H9 (cell line): ENCODE measurements around the gene WIPI1. TPM values are rescaled to one million over a fixed set of nuclear protein-coding genes. Genes with fewer than 3 reads are reported as not detected.

Experiments
- DNase-seq: peaks from one replicate; pipeline ENCODE4 v3.0.0-alpha.2; 2017
- H2AFZ ChIP-seq: one replicate; pipeline ENCODE4 v1.6.1; 2013; ENCODE audit warnings: mild to moderate bottlenecking, low read length, control low read depth, moderate library complexity
- H2AK5ac ChIP-seq: 2 replicates; pipeline ENCODE4 v1.6.1; 2013; ENCODE audit warnings: low read length, control low read depth, mixed read lengths; ENCODE audit not compliant: insufficient read length
- H2BK120ac ChIP-seq: one replicate; pipeline ENCODE4 v1.6.1; 2013; ENCODE audit warnings: low read depth, mild to moderate bottlenecking, low read length, control low read depth, inconsistent platforms; ENCODE audit not compliant: poor library complexity, severe bottlenecking
- H2BK12ac ChIP-seq: 2 replicates; pipeline ENCODE4 v1.6.1; 2013; ENCODE audit warnings: low read length, control low read depth, mixed read lengths, low read depth; ENCODE audit not compliant: insufficient read length
- H2BK15ac ChIP-seq: 2 replicates; pipeline ENCODE4 v1.6.1; 2013; ENCODE audit warnings: low read depth, low read length, control low read depth
- H2BK20ac ChIP-seq: one replicate; pipeline ENCODE4 v1.6.1; 2013; ENCODE audit warnings: low read depth, mild to moderate bottlenecking, low read length, control low read depth, inconsistent platforms; ENCODE audit not compliant: poor library complexity, severe bottlenecking
- H2BK5ac ChIP-seq: 2 replicates; pipeline ENCODE4 v1.6.1; 2013; ENCODE audit warnings: low read length, control low read depth, mixed read lengths; ENCODE audit not compliant: insufficient read length
- H3K14ac ChIP-seq: 2 replicates; pipeline ENCODE4 v1.6.1; 2013; ENCODE audit warnings: low read length, control low read depth; ENCODE audit not compliant: insufficient read depth
- H3K18ac ChIP-seq: 2 replicates; pipeline ENCODE4 v1.6.1; 2013; ENCODE audit warnings: low read depth, mild to moderate bottlenecking, mixed read lengths, low read length, control low read depth; ENCODE audit not compliant: insufficient read length
- H3K23ac ChIP-seq: 2 replicates; pipeline ENCODE4 v1.6.1; 2013; ENCODE audit warnings: low read length, control low read depth, mixed read lengths, low read depth; ENCODE audit not compliant: insufficient read length
- H3K23me2 ChIP-seq: 2 replicates; pipeline ENCODE4 v1.6.1; 2013; ENCODE audit warnings: low read depth, mild to moderate bottlenecking, mixed read lengths, low read length, control low read depth; ENCODE audit not compliant: insufficient read length, poor library complexity, severe bottlenecking
- H3K27ac ChIP-seq: 2 replicates; pipeline ENCODE4 v1.5.1; 2013; ENCODE audit warnings: low read length, control low read depth, mixed read lengths, low read depth; ENCODE audit not compliant: insufficient read length
- H3K27me3 ChIP-seq: 2 replicates; pipeline ENCODE4 v1.6.1; 2013; ENCODE audit warnings: low read length, control low read depth, inconsistent platforms; ENCODE audit not compliant: insufficient read depth
- H3K4ac ChIP-seq: 2 replicates; pipeline ENCODE4 v1.6.1; 2013; ENCODE audit warnings: low read depth, mild to moderate bottlenecking, control low read depth, inconsistent platforms, low read length, moderate library complexity
- H3K4me1 ChIP-seq: 2 replicates; pipeline ENCODE4 v1.6.1; 2013; ENCODE audit warnings: low read length, control low read depth, inconsistent platforms; ENCODE audit not compliant: insufficient read depth
- H3K4me2 ChIP-seq: 2 replicates; pipeline ENCODE4 v1.6.1; 2013; ENCODE audit warnings: low read length, control low read depth, mixed read lengths; ENCODE audit not compliant: insufficient read length, insufficient read depth
- H3K56ac ChIP-seq: 2 replicates; pipeline ENCODE4 v1.6.1; 2013; ENCODE audit warnings: low read depth, mild to moderate bottlenecking, mixed read lengths, low read length, control low read depth; ENCODE audit not compliant: insufficient read length
- H3K79me1 ChIP-seq: 2 replicates; pipeline ENCODE4 v1.6.1; 2013; ENCODE audit warnings: low read depth, mild to moderate bottlenecking, moderate library complexity, low read length, control low read depth, inconsistent platforms; ENCODE audit not compliant: insufficient read depth, poor library complexity, severe bottlenecking
- H3K79me2 ChIP-seq: 2 replicates; pipeline ENCODE4 v1.6.1; 2013; ENCODE audit warnings: low read length, control low read depth, inconsistent platforms; ENCODE audit not compliant: insufficient read depth
- H3K9ac ChIP-seq: 2 replicates; pipeline ENCODE4 v1.6.1; 2013; ENCODE audit warnings: low read length, control low read depth, mixed read lengths; ENCODE audit not compliant: insufficient read length; ENCODE audit errors: extremely low read depth
- H3K9me3 ChIP-seq: one replicate; pipeline ENCODE4 v1.6.1; 2013; ENCODE audit warnings: low read depth, low read length, inconsistent platforms; ENCODE audit not compliant: control insufficient read depth
- H3T11ph ChIP-seq: one replicate; pipeline ENCODE4 v1.6.1; 2013; ENCODE audit warnings: mild to moderate bottlenecking, low read length, control low read depth, inconsistent platforms
- H4K20me1 ChIP-seq: one replicate; pipeline ENCODE4 v1.6.1; 2013; ENCODE audit not compliant: control insufficient read depth, insufficient read length, insufficient read depth
- H4K5ac ChIP-seq: 2 replicates; pipeline ENCODE4 v1.6.1; 2013; ENCODE audit warnings: low read depth, mild to moderate bottlenecking, mixed read lengths, low read length, control low read depth; ENCODE audit not compliant: insufficient read length
- H4K8ac ChIP-seq: replicated peaks from 2 replicates; pipeline ENCODE4 v1.6.1; 2013; ENCODE audit warnings: low read length, control low read depth, mixed read lengths, low read depth; ENCODE audit not compliant: insufficient read length
- H4K91ac ChIP-seq: 2 replicates; pipeline ENCODE4 v1.6.1; 2013; ENCODE audit warnings: low read depth, mild to moderate bottlenecking, moderate library complexity, mixed read lengths, low read length, control low read depth; ENCODE audit not compliant: insufficient read length
- H3K27ac Mint-ChIP-seq, 3 experiments: 2 replicates in 2 of 3; 3 replicates in 1 of 3; pipeline ENCODE4 v1.8.0; 2020 to 2021; ENCODE audit warnings: mixed read lengths in 3 of 3, mild to moderate bottlenecking in 1 of 3, moderate library complexity in 1 of 3
- H3K27me3 Mint-ChIP-seq: 2 replicates; pipeline ENCODE4 v1.8.0; 2021; ENCODE audit warnings: low read depth, mild to moderate bottlenecking, moderate library complexity, mixed read lengths
- H3K36me3 Mint-ChIP-seq, 3 experiments: 2 replicates in 2 of 3; 3 replicates in 1 of 3; pipeline ENCODE4 v1.8.0; 2020 to 2021; ENCODE audit warnings: low read depth in 3 of 3, mixed read lengths in 3 of 3; ENCODE audit not compliant: insufficient read depth in 1 of 3
- H3K4me1 Mint-ChIP-seq, 2 experiments: 2 replicates each; pipeline ENCODE4 v1.8.0; 2020; ENCODE audit warnings: mixed read lengths in 2 of 2
- H3K4me3 Mint-ChIP-seq, 2 experiments: 2 replicates in 1 of 2; 3 replicates in 1 of 2; pipeline ENCODE4 v1.8.0; 2020 to 2021; ENCODE audit warnings: mild to moderate bottlenecking in 2 of 2, mixed read lengths in 2 of 2, moderate library complexity in 1 of 2
- H3K9me3 Mint-ChIP-seq, 2 experiments: 2 replicates in 1 of 2; 3 replicates in 1 of 2; pipeline ENCODE4 v1.8.0; 2020; ENCODE audit warnings: mild to moderate bottlenecking in 2 of 2, mixed read lengths in 2 of 2, moderate library complexity in 1 of 2
- CTCF ChIP-seq: fragments of 200-600 bp; sonication (generic); conservative IDR thresholded peaks from 3 replicates; pipeline ENCODE4 v1.8.0; 2021; ENCODE audit warnings: antibody characterized with exemption, mild to moderate bottlenecking
- WGBS: extraction: QIAGEN DNeasy Blood & Tissue Kit; methylation state at CpG from one replicate; pipeline ENCODE4 v1.1.7; 2013; ENCODE audit warnings: missing lambda C conversion rate, low lambda C conversion rate, mixed read lengths; ENCODE audit not compliant: insufficient read length; ENCODE audit errors: extremely low coverage; 5-methylcytosine and 5-hydroxymethylcytosine counted together
- total RNA-seq: library from RNA; stranded (reverse); gene quantifications from 2 replicates; pipeline ENCODE4 v1.2.1, GENCODE V29; 2021

Gene WIPI1
- total RNA-seq, 1 experiment from 2014 or later = 15.4 TPM

- Histone ChIP-seq H3K9ac (no peak overlapping the region), H4K91ac (no peak overlapping the region), H2BK12ac (no peak overlapping the region), H2BK5ac (no peak overlapping the region), H2BK20ac (no peak overlapping the region), H3K14ac (no peak overlapping the region), H3K4me2 (no peak overlapping the region), H3K27me3 (no peaks in the 10 kb centered on the region; the same call in 1 of the 2 replicates), H3T11ph (no peak overlapping the region), H2BK120ac (no peak overlapping the region), H2AK5ac (no peak overlapping the region), H3K79me2 (no peaks in the 10 kb centered on the region), H3K18ac (no peak overlapping the region), H3K27ac (no peak overlapping the region), H3K79me1 (no peaks in the 10 kb centered on the region), H4K5ac (no peak overlapping the region), H3K23me2 (no peaks in the 10 kb centered on the region), H4K20me1 (no peaks in the 10 kb centered on the region), H3K4ac (no peak overlapping the region), H4K8ac (no peak overlapping the region), H3K4me1 (no peaks in the 10 kb centered on the region), H3K56ac (no peak overlapping the region), H3K23ac (no peak overlapping the region), H2AFZ (no peak overlapping the region), H3K9me3 (no peaks in the 10 kb centered on the region), H2BK15ac (no peak overlapping the region)
- H3K4me3 Mint-ChIP-seq = no peak overlapping the region
- peaks cover 15 to 20% (median 18%) of the 10 kb centered on the region in 3 experiments; a peak in 6 of 7 replicates for H3K36me3 Mint-ChIP-seq
- no peak for TF ChIP-seq CTCF
- H3K9me3 Mint-ChIP-seq = no peaks in the 10 kb centered on the region
- peak overlapping the region in 2 of 3 experiments; percentile 57 to 70; a peak in 3 of 7 replicates for H3K27ac Mint-ChIP-seq
- no peaks in the 10 kb centered on the region for H3K4me1 Mint-ChIP-seq
- DNase-seq = no peak
- WGBS = no CpG with 5 or more reads among the region's 9 CpGs
- no peaks in the 10 kb centered on the region for H3K27me3 Mint-ChIP-seq
Measured at GRCh38 chr17:68446626-68447041, 10.7 kb downstream of the WIPI1 start.
